Lung (tissue), 12 donors: ENCODE measurements around the gene ZSCAN29. TPM values are rescaled to one million over a fixed set of nuclear protein-coding genes. Genes with fewer than 3 reads are reported as not detected.
A peak's percentile ranks its signal among the peaks of the same experiment; 100 is the strongest.

Experiments
- ATAC-seq: fragments of 200-7000 bp; cut with Tn5 transposase; one replicate; pipeline ENCODE4 v1.9.1; 2020; ENCODE audit warnings: moderate number of reproducible peaks; ENCODE audit not compliant: insufficient read depth, low FRiP score
- DNase-seq, 3 donors: peaks; one replicate each; pipeline ENCODE4 v3.0.0-alpha.2; 2013 to 2017
- H3K27ac ChIP-seq, 2 donors: one replicate each; pipeline ENCODE4 v1.5.1; 2013; ENCODE audit warnings: mild to moderate bottlenecking in 2 of 2, moderate library complexity in 2 of 2, control low read depth in 1 of 2, inconsistent platforms in 1 of 2, low read depth in 1 of 2, low read length in 1 of 2
- H3K27me3 ChIP-seq, 3 donors: one replicate each; pipeline ENCODE4 v1.5.1; 2013; ENCODE audit warnings: low read length in 2 of 3; ENCODE audit not compliant: control insufficient read depth in 3 of 3, insufficient read depth in 3 of 3
- H3K36me3 ChIP-seq, 4 donors: one replicate each; pipeline ENCODE4 v1.5.1; 2013; ENCODE audit warnings: low read length in 4 of 4, mild to moderate bottlenecking in 1 of 4, moderate library complexity in 1 of 4; ENCODE audit not compliant: control insufficient read depth in 4 of 4, insufficient read depth in 4 of 4
- H3K4me1 ChIP-seq, 5 donors: one replicate each; pipeline ENCODE4 v1.5.1; 2013; ENCODE audit warnings: low read length in 5 of 5, mild to moderate bottlenecking in 2 of 5, moderate library complexity in 1 of 5; ENCODE audit not compliant: control insufficient read depth in 5 of 5, insufficient read depth in 5 of 5
- H3K4me3 ChIP-seq: one replicate; pipeline ENCODE4 v1.5.1; 2013; ENCODE audit warnings: mild to moderate bottlenecking, control low read depth, moderate library complexity
- H3K9ac ChIP-seq, 2 donors: one replicate each; pipeline ENCODE4 v1.5.1; 2013; ENCODE audit warnings: low read length in 2 of 2, control low read depth in 1 of 2; ENCODE audit not compliant: insufficient read depth in 1 of 2
- H3K9me3 ChIP-seq, 4 donors: one replicate each; pipeline ENCODE4 v1.5.1; 2013; ENCODE audit warnings: low read length in 3 of 4, mild to moderate bottlenecking in 1 of 4, moderate library complexity in 1 of 4; ENCODE audit not compliant: control insufficient read depth in 4 of 4, insufficient read depth in 3 of 4
- CTCF ChIP-seq: IDR thresholded peaks from 2 replicates; pipeline ENCODE4 v1.5.1; 2012; ENCODE audit warnings: mild to moderate bottlenecking; ENCODE audit errors: control extremely low read depth, extremely low read depth
- WGBS, 2 donors: extraction: QIAGEN DNeasy Blood & Tissue Kit; methylation state at CpG; one replicate each; pipeline ENCODE4 v1.1.7; 2013; 5-methylcytosine and 5-hydroxymethylcytosine counted together
- polyA plus RNA-seq, 2 donors: library from polyadenylated mRNA; stranded (reverse); fragments of 200-250 nt; gene quantifications; one replicate each; pipeline ENCODE4 v1.2.1, GENCODE V29; 2013
- total RNA-seq, 2 donors: library from RNA; depleted of rRNA in 1 of 2; stranded (reverse); fragments of >200 nt in 1 of 2; gene quantifications; one replicate each; pipeline ENCODE4 v1.2.1, GENCODE V29; 2014 to 2021
- donor health status: control.
- donor health status: control.
- donor health status: Bipolar disorder and iron deficiency.
- donor health status: healthy.
- donor health status: DM: yes; HTN: yes; CAD: no.

Gene ZSCAN29
- total and polyA plus RNA-seq, 4 donors = 6.4 to 37.7 (median 13.8) TPM

GRCh38 chr15:43360821-43361220 lies 10.0 kb downstream of the ZSCAN29 start:
- Histone ChIP-seq H3K9me3 (peaks cover 15 to 40% (median 23%) of the 10 kb centered on the region in 4 donors), H3K27me3 (no peaks in the 10 kb centered on the region), H3K4me1 (no peaks in the 10 kb centered on the region), H3K36me3 (peaks cover 18 to 74% (median 49%) of the 10 kb centered on the region in 4 donors), H3K27ac (no peak overlapping the region), H3K4me3 (no peak overlapping the region), H3K9ac (no peak overlapping the region)
- WGBS, 2 donors = 87 to 99% methylated on average over 4 of the region's 4 CpGs
- DNase-seq (no peak), ATAC-seq (no peak)
- no peak for TF ChIP-seq CTCF

- Histone ChIP-seq H3K4me1 (peaks cover 0 to 4% (median 0%) of the 10 kb centered on the region in 5 donors), H3K9me3 (peaks cover 0 to 2% (median 0%) of the 10 kb centered on the region in 4 donors), H3K4me3 (no peak overlapping the region), H3K36me3 (peaks cover 3 to 19% (median 9%) of the 10 kb centered on the region in 4 donors), H3K27me3 (no peaks in the 10 kb centered on the region), H3K27ac (peak overlapping the region in 1 of 2 donors; percentile 43), H3K9ac (no peak overlapping the region)
- no peak for DNase-seq
- 86 to 91% methylated on average over 2 of the region's 2 CpGs for WGBS, 2 donors
- TF ChIP-seq CTCF = no peak
- ATAC-seq = no peak
These were observed 18.0 kb downstream of the ZSCAN29 start for GRCh38 chr15:43352693-43353382.

GRCh38 chr15:43347114-43347513 lies 23.7 kb downstream of the ZSCAN29 start:
- WGBS, 2 donors = 89 to 95% methylated on average over 3 of the region's 3 CpGs
- ATAC-seq = no peak
- H3K9me3 ChIP-seq = no peaks in the 10 kb centered on the region
- peaks cover 0 to 26% (median 13%) of the 10 kb centered on the region in 4 donors for H3K36me3 ChIP-seq
- H3K4me1 ChIP-seq = no peaks in the 10 kb centered on the region
- no peak for TF ChIP-seq CTCF
- H3K9ac ChIP-seq = no peak overlapping the region
- H3K27ac ChIP-seq = no peak overlapping the region
- H3K4me3 ChIP-seq = no peak overlapping the region
- DNase-seq = no peak
- no peaks in the 10 kb centered on the region for H3K27me3 ChIP-seq

GRCh38 chr15:43346305-43346704 lies 24.5 kb downstream of the ZSCAN29 start:
- no peak for TF ChIP-seq CTCF
- ATAC-seq = no peak
- H3K36me3 ChIP-seq = peaks cover 0 to 25% (median 12%) of the 10 kb centered on the region in 4 donors
- no peaks in the 10 kb centered on the region for H3K9me3 ChIP-seq
- H3K27ac ChIP-seq = no peak overlapping the region
- H3K4me1 ChIP-seq = no peaks in the 10 kb centered on the region
- WGBS, 2 donors = 94% methylated on average over 2 of the region's 2 CpGs
- H3K9ac ChIP-seq = no peak overlapping the region
- H3K4me3 ChIP-seq = no peak overlapping the region
- DNase-seq = no peak
- no peaks in the 10 kb centered on the region for H3K27me3 ChIP-seq
